ENCODE measurements around the gene DRG1.
"Not testable (repeated sequence)": the region's sequence is repeated elsewhere in the genome, so short reads cannot be mapped to it uniquely, and the experiment has no call there.

Gene DRG1

GRCh38 chr22:31442768-31443489, 43.5 kb downstream of the DRG1 start:
- DNase-seq = no peak

GRCh38 chr22:31443516-31443915, 44.1 kb downstream of the DRG1 start:
- DNase-seq = no peak

- no peak for DNase-seq
Measured at GRCh38 chr22:31445642-31446041, 46.2 kb downstream of the DRG1 start.

GRCh38 chr22:31446208-31446607, 46.8 kb downstream of the DRG1 start:
- no peak for DNase-seq

GRCh38 chr22:31446767-31447166, 47.4 kb downstream of the DRG1 start:
- DNase-seq = no peak

- no peak for DNase-seq
Measured at GRCh38 chr22:31447337-31447736, 47.9 kb downstream of the DRG1 start.

GRCh38 chr22:31448382-31448781, 49.0 kb downstream of the DRG1 start:
- no peak for DNase-seq

- no peak for DNase-seq
Measured at GRCh38 chr22:31449506-31449905, 50.1 kb downstream of the DRG1 start.

GRCh38 chr22:31451709-31452571, 52.5 kb downstream of the DRG1 start:
- no peak for DNase-seq

- DNase-seq = no peak
Measured at GRCh38 chr22:31461699-31462098, 62.3 kb downstream of the DRG1 start.

GRCh38 chr22:31465307-31465706, 65.9 kb downstream of the DRG1 start:
- no peak for DNase-seq

- no peak for DNase-seq
Measured at GRCh38 chr22:31474743-31475142, 75.3 kb downstream of the DRG1 start.

- DNase-seq = no peak
Measured at GRCh38 chr22:31475800-31476199, 76.4 kb downstream of the DRG1 start.

- no peak for DNase-seq
Measured at GRCh38 chr22:31477329-31477728, 77.9 kb downstream of the DRG1 start.

GRCh38 chr22:31481129-31481528, 81.7 kb downstream of the DRG1 start:
- DNase-seq = no peak

GRCh38 chr22:31482470-31482869, 83.1 kb downstream of the DRG1 start:
- DNase-seq = not testable (repeated sequence)
